ENCODE results near the gene POC1B.

Gene POC1B

GRCh38 chr12:89427508-89428156, 98.2 kb downstream of the POC1B start:
- H3K36me3 ChIP-seq (ENCODE audit: control insufficient read depth in 1 of 2, insufficient read depth in 2 of 2, low read length in 2 of 2): peaks cover 0 to 4% of the 10 kb centered on the region in 2 donors
- no peak overlapping the region for H3K4me3 ChIP-seq (ENCODE audit: low read depth in 1 of 2, low read length in 2 of 2)
- no peaks in the 10 kb centered on the region for H3K4me1 ChIP-seq (ENCODE audit: control insufficient read depth in 1 of 2, insufficient read depth in 2 of 2, low read length in 2 of 2)
- no peaks in the 10 kb centered on the region for H3K27me3 ChIP-seq (ENCODE audit: low read depth, low read length)
- no peak overlapping the region for H3K27ac ChIP-seq (ENCODE audit: low read length)
- no peaks in the 10 kb centered on the region for H3K9me3 ChIP-seq (ENCODE audit: control insufficient read depth in 1 of 2, low read length in 2 of 2)

GRCh38 chr12:89424846-89425245, 101.0 kb downstream of the POC1B start:
- Histone ChIP-seq H3K4me1 (ENCODE audit: control insufficient read depth in 1 of 2, insufficient read depth in 2 of 2, low read length in 2 of 2) (no peaks in the 10 kb centered on the region), H3K27ac (ENCODE audit: low read length) (no peak overlapping the region), H3K4me3 (ENCODE audit: low read depth in 1 of 2, low read length in 2 of 2) (no peak overlapping the region), H3K27me3 (ENCODE audit: low read depth, low read length) (no peaks in the 10 kb centered on the region), H3K36me3 (ENCODE audit: control insufficient read depth in 1 of 2, insufficient read depth in 2 of 2, low read length in 2 of 2) (peaks cover 0 to 4% of the 10 kb centered on the region in 2 donors), H3K9me3 (ENCODE audit: control insufficient read depth in 1 of 2, low read length in 2 of 2) (no peaks in the 10 kb centered on the region)

DNA sequence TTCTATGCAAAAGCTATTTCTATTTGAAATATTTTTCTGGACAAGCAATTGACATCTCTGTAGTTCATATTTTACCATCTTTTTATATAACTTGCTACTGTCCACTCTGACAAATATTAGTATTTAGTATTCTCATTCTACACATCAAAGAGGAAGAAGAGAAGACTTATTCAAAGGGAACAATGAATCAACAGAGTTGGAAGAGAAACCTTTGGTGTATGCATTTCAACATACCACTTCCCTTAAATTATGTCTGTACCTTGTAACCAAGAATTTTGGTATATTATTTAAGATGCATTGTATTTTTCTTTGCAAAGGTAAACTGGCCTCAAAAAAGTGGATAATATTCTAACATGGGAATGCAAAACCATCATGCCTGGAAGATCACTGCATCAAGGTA, 101.5 kb downstream of the POC1B start:
- Histone ChIP-seq H3K27me3 (ENCODE audit: low read depth, low read length) (no peaks in the 10 kb centered on the region), H3K4me1 (ENCODE audit: control insufficient read depth in 1 of 2, insufficient read depth in 2 of 2, low read length in 2 of 2) (no peaks in the 10 kb centered on the region), H3K36me3 (ENCODE audit: control insufficient read depth in 1 of 2, insufficient read depth in 2 of 2, low read length in 2 of 2) (peaks cover 0 to 4% of the 10 kb centered on the region in 2 donors), H3K4me3 (ENCODE audit: low read depth in 1 of 2, low read length in 2 of 2) (no peak overlapping the region), H3K27ac (ENCODE audit: low read length) (no peak overlapping the region), H3K9me3 (ENCODE audit: control insufficient read depth in 1 of 2, low read length in 2 of 2) (no peaks in the 10 kb centered on the region)

GRCh38 chr12:89421092-89421835, 104.6 kb downstream of the POC1B start:
- Histone ChIP-seq H3K27me3 (ENCODE audit: low read depth, low read length) (no peaks in the 10 kb centered on the region), H3K36me3 (ENCODE audit: control insufficient read depth in 1 of 2, insufficient read depth in 2 of 2, low read length in 2 of 2) (peaks cover 0 to 4% of the 10 kb centered on the region in 2 donors), H3K4me3 (ENCODE audit: low read depth in 1 of 2, low read length in 2 of 2) (no peak overlapping the region), H3K4me1 (ENCODE audit: control insufficient read depth in 1 of 2, insufficient read depth in 2 of 2, low read length in 2 of 2) (peaks cover 0 to 2% of the 10 kb centered on the region in 2 donors), H3K27ac (ENCODE audit: low read length) (no peak overlapping the region), H3K9me3 (ENCODE audit: control insufficient read depth in 1 of 2, low read length in 2 of 2) (no peaks in the 10 kb centered on the region)

- Histone ChIP-seq H3K27ac (ENCODE audit: low read length) (no peak overlapping the region), H3K27me3 (ENCODE audit: low read depth, low read length) (no peaks in the 10 kb centered on the region), H3K4me1 (ENCODE audit: control insufficient read depth in 1 of 2, insufficient read depth in 2 of 2, low read length in 2 of 2) (peaks cover 0 to 2% of the 10 kb centered on the region in 2 donors), H3K4me3 (ENCODE audit: low read depth in 1 of 2, low read length in 2 of 2) (no peak overlapping the region), H3K9me3 (ENCODE audit: control insufficient read depth in 1 of 2, low read length in 2 of 2) (no peaks in the 10 kb centered on the region), H3K36me3 (ENCODE audit: control insufficient read depth in 1 of 2, insufficient read depth in 2 of 2, low read length in 2 of 2) (no peaks in the 10 kb centered on the region)
Measured at GRCh38 chr12:89418228-89418910, 107.5 kb downstream of the POC1B start.

DNA sequence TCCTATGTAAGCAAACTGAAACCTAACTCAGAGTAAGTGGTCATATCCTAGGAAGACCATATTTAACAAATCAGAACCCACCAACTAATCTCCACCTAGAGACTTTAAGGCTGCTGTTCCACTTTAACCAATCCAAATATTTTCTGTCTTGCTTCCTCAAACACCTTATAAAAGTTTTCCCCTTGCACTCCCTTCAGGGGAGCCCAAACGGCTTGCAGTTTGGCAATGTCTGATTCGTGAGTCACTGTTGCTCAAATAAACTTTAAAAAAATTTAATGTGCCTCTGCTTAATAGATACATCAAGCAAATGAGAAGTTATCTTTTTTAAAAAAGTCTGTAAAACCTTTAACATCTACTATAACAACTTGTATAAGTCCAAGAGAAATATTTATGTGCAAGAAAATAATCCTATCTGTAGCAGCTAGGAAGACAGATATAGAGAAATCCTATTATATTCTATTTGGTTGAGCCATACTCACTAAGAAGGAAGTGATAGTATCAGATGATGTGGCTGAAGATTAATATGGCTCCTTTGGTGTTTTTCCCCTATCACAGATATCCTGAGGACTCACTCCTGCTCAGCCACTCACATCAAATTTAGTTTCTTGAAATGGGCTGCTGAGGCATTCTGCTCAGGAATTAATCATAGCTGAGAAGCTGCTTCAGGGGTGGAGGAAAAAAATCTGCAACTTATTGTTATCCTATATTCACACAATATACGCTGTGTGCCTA, 108.4 kb downstream of the POC1B start:
- Histone ChIP-seq H3K9me3 (ENCODE audit: control insufficient read depth in 1 of 2, low read length in 2 of 2) (no peaks in the 10 kb centered on the region), H3K4me1 (ENCODE audit: control insufficient read depth in 1 of 2, insufficient read depth in 2 of 2, low read length in 2 of 2) (peaks cover 0 to 2% of the 10 kb centered on the region in 2 donors), H3K27ac (ENCODE audit: low read length) (no peak overlapping the region), H3K4me3 (ENCODE audit: low read depth in 1 of 2, low read length in 2 of 2) (no peak overlapping the region), H3K27me3 (ENCODE audit: low read depth, low read length) (no peaks in the 10 kb centered on the region), H3K36me3 (ENCODE audit: control insufficient read depth in 1 of 2, insufficient read depth in 2 of 2, low read length in 2 of 2) (no peaks in the 10 kb centered on the region)

- Histone ChIP-seq H3K4me3 (ENCODE audit: low read depth in 1 of 2, low read length in 2 of 2) (no peak overlapping the region), H3K27ac (ENCODE audit: low read length) (no peak overlapping the region), H3K36me3 (ENCODE audit: control insufficient read depth in 1 of 2, insufficient read depth in 2 of 2, low read length in 2 of 2) (no peaks in the 10 kb centered on the region), H3K4me1 (ENCODE audit: control insufficient read depth in 1 of 2, insufficient read depth in 2 of 2, low read length in 2 of 2) (peaks cover 0 to 2% of the 10 kb centered on the region in 2 donors), H3K9me3 (ENCODE audit: control insufficient read depth in 1 of 2, low read length in 2 of 2) (no peaks in the 10 kb centered on the region), H3K27me3 (ENCODE audit: low read depth, low read length) (no peaks in the 10 kb centered on the region)
Measured at GRCh38 chr12:89416049-89416792, 109.6 kb downstream of the POC1B start.

GRCh38 chr12:89414851-89415250, 111.0 kb downstream of the POC1B start:
- Histone ChIP-seq H3K36me3 (ENCODE audit: control insufficient read depth in 1 of 2, insufficient read depth in 2 of 2, low read length in 2 of 2) (no peaks in the 10 kb centered on the region), H3K27ac (ENCODE audit: low read length) (no peak overlapping the region), H3K4me1 (ENCODE audit: control insufficient read depth in 1 of 2, insufficient read depth in 2 of 2, low read length in 2 of 2) (peaks cover 0 to 2% of the 10 kb centered on the region in 2 donors), H3K27me3 (ENCODE audit: low read depth, low read length) (no peaks in the 10 kb centered on the region), H3K9me3 (ENCODE audit: control insufficient read depth in 1 of 2, low read length in 2 of 2) (no peaks in the 10 kb centered on the region), H3K4me3 (ENCODE audit: low read depth in 1 of 2, low read length in 2 of 2) (no peak overlapping the region)

GRCh38 chr12:89414322-89414721, 111.5 kb downstream of the POC1B start:
- H3K9me3 ChIP-seq (ENCODE audit: control insufficient read depth in 1 of 2, low read length in 2 of 2): no peaks in the 10 kb centered on the region
- H3K36me3 ChIP-seq (ENCODE audit: control insufficient read depth in 1 of 2, insufficient read depth in 2 of 2, low read length in 2 of 2): no peaks in the 10 kb centered on the region
- H3K27me3 ChIP-seq (ENCODE audit: low read depth, low read length): no peaks in the 10 kb centered on the region
- H3K4me1 ChIP-seq (ENCODE audit: control insufficient read depth in 1 of 2, insufficient read depth in 2 of 2, low read length in 2 of 2): peaks cover 0 to 2% of the 10 kb centered on the region in 2 donors
- no peak overlapping the region for H3K27ac ChIP-seq (ENCODE audit: low read length)
- H3K4me3 ChIP-seq (ENCODE audit: low read depth in 1 of 2, low read length in 2 of 2): no peak overlapping the region

DNA sequence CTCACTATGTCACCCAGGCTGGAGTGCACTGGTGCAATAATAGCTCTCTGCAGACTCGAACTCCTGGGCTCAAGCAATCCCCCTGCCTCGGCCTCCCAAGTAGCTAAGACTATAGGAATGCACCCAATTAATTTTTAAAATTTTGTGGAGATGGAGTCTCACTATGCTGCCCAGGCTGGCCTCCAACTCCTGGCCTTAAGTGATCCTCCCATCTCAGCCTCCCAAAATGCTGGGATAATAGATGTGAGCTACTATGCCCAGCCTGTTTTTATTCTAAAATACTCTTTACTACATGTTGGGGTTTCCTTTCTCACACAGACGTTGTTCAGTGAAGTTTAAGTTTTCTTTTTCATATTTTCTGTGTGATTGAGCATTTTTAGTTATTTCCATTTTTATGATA, 112.6 kb downstream of the POC1B start:
- H3K27ac ChIP-seq (ENCODE audit: low read length): no peak overlapping the region
- H3K27me3 ChIP-seq (ENCODE audit: low read depth, low read length): no peaks in the 10 kb centered on the region
- no peaks in the 10 kb centered on the region for H3K36me3 ChIP-seq (ENCODE audit: control insufficient read depth in 1 of 2, insufficient read depth in 2 of 2, low read length in 2 of 2)
- H3K4me1 ChIP-seq (ENCODE audit: control insufficient read depth in 1 of 2, insufficient read depth in 2 of 2, low read length in 2 of 2): peaks cover 0 to 2% of the 10 kb centered on the region in 2 donors
- no peak overlapping the region for H3K4me3 ChIP-seq (ENCODE audit: low read depth in 1 of 2, low read length in 2 of 2)
- H3K9me3 ChIP-seq (ENCODE audit: control insufficient read depth in 1 of 2, low read length in 2 of 2): no peaks in the 10 kb centered on the region

All from muscle layer of duodenum (tissue), 2 donors.